Tibial artery (tissue), 4 donors: Measurements from ENCODE around the gene CACNA1C.

Source experiments
- DNase-seq, 2 donors: peaks; one replicate each; pipeline ENCODE4 v3.0.0-alpha.2; 2019
- H3K27ac ChIP-seq, 2 donors: fragments of 200-600 bp; sonication (generic) in 1 of 2; 1 replicate in 1 of 2; 2 replicates in 1 of 2; pipeline ENCODE4 v1.5.1; 2018 to 2019; ENCODE audit warnings: mild to moderate bottlenecking in 1 of 2
- H3K27me3 ChIP-seq, 2 donors: fragments of 200-600 bp; sonication (generic) in 1 of 2; one replicate each; pipeline versions ENCODE4 v1.5.1 to v1.6.0; 2016 to 2019
- H3K36me3 ChIP-seq, 3 donors: fragments of 200-600 bp; sonication (generic) in 2 of 3; one replicate each; pipeline ENCODE4 v1.5.1; 2016 to 2019; ENCODE audit warnings: mild to moderate bottlenecking in 2 of 3
- H3K4me1 ChIP-seq, 4 donors: fragments of 200-600 bp; sonication (generic) in 2 of 4; 1 replicate in 3 of 4; 2 replicates in 1 of 4; pipeline ENCODE4 v1.5.1; 2016 to 2019
- H3K4me3 ChIP-seq, 2 donors: fragments of 200-600 bp; sonication (generic) in 1 of 2; 1 replicate in 1 of 2; 2 replicates in 1 of 2; pipeline ENCODE4 v1.5.1; 2018 to 2019; ENCODE audit warnings: mild to moderate bottlenecking in 2 of 2
- H3K9me3 ChIP-seq, 3 donors: fragments of 200-600 bp; sonication (generic) in 1 of 3; one replicate each; pipeline ENCODE4 v1.5.1; 2016 to 2019
- CTCF ChIP-seq, 2 experiments: fragments of 200-600 bp in 1 of 2; fragments of 450-650 bp in 1 of 2; IDR thresholded peaks; one replicate each; pipeline ENCODE4 v1.5.1; 2017 to 2019; ENCODE audit warnings: antibody characterized with exemption in 2 of 2, mild to moderate bottlenecking in 1 of 2, moderate library complexity in 1 of 2
- intact Hi-C: fragments of 100-400 bp; cut with DNase I; formaldehyde crosslinking; loops from one replicate; pipeline ENCODE4 v1.15.0; 2023; ENCODE audit warnings: low total_unique reads

Gene CACNA1C

GRCh38 chr12:2482938-2483660 lies 430.3 kb downstream of the CACNA1C start:
- no peak for DNase-seq
- Histone ChIP-seq H3K4me1 (no peaks in the 10 kb centered on the region), H3K27me3 (no peaks in the 10 kb centered on the region), H3K36me3 (peaks cover 17 to 29% (median 23%) of the 10 kb centered on the region in 3 donors), H3K9me3 (no peaks in the 10 kb centered on the region), H3K4me3 (no peak overlapping the region), H3K27ac (no peak overlapping the region)
- no peak for TF ChIP-seq CTCF (IDR thresholded peaks at IDR 0.05)
- intact Hi-C loops = no loop called here

DNA sequence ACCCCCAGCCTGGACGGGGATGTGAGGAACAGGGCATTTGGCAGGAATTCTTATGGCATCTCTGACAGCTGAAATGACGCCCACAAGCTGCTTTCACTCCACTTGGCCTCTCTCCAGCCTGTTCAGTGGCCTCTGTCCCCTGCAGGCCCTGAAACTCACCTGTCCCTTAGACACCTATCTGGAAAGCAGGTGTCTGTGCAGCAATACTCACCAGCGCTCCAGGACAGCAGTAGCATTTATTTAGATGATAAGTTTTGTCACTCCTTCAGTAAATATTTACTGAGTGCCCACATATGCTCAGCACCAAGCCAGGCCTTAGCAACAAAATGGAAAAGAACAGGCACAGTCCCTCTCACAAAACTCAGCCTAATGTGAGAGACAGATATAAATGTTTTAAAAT lies 430.9 kb downstream of the CACNA1C start:
- H3K9me3 ChIP-seq = no peaks in the 10 kb centered on the region
- intact Hi-C loops = no loop called here
- no peak for DNase-seq
- H3K4me1 ChIP-seq = no peaks in the 10 kb centered on the region
- H3K36me3 ChIP-seq = peaks cover 19 to 35% (median 23%) of the 10 kb centered on the region in 3 donors
- no peak overlapping the region for H3K4me3 ChIP-seq
- H3K27me3 ChIP-seq = no peaks in the 10 kb centered on the region
- no peak for TF ChIP-seq CTCF (IDR thresholded peaks at IDR 0.05)
- H3K27ac ChIP-seq = no peak overlapping the region

DNA sequence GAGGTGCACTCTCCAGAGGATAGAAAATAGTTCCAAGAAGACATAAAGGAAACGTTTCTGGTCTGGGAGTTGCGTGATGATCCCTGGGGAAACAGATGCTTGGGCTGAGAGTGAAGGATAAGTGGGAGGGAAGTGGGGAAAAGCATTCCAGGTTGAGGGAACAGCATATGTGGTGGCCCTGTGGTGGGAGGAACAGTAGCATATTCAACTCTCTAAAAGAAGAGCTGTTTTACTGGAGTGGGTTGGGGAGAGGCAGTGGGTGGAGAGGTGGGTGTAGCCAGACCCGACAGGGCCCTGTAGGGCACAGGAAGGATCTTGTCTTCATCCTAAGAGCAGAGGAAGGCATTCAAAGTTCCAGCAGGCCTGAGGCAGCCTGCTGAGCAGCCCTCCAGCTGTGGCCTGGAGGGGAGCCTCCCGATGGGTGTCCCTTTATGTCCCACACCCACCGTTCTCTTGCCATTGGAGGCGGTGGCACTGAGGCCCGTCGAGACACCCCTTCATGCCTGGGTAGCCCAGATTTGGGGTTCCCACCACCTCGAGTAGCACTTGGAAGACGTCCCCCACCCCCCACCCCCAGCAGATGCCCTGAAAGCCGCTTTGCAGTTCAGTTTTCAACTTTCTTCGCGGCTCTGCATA lies 431.5 kb downstream of the CACNA1C start:
- Histone ChIP-seq H3K4me3 (no peak overlapping the region), H3K36me3 (peaks cover 21 to 36% (median 23%) of the 10 kb centered on the region in 3 donors), H3K9me3 (no peaks in the 10 kb centered on the region), H3K27me3 (no peaks in the 10 kb centered on the region), H3K27ac (no peak overlapping the region), H3K4me1 (no peaks in the 10 kb centered on the region)
- DNase-seq = no peak
- TF ChIP-seq CTCF (IDR thresholded peaks at IDR 0.05) = no peak
- intact Hi-C loops = no loop called here

DNA sequence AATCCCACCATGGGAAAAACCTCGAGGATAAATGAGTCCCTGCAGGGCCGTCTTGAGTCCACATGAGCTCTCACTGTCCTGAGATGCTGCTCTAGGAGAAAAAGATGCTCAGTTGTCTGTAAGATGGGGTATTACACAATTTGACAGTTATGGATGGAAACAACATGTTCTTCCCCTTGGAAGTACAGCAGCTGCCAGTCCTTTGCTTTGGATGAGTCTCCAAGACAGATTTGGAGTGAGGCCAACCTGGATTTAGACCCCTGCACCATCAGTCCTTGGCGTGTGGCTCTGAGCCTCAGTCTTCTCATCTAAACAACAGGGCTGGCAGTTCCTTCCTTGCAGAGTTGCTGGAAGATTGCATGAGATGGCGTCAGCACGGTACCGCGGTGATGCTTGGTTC lies 432.9 kb downstream of the CACNA1C start:
- intact Hi-C loops = no loop called here

DNA sequence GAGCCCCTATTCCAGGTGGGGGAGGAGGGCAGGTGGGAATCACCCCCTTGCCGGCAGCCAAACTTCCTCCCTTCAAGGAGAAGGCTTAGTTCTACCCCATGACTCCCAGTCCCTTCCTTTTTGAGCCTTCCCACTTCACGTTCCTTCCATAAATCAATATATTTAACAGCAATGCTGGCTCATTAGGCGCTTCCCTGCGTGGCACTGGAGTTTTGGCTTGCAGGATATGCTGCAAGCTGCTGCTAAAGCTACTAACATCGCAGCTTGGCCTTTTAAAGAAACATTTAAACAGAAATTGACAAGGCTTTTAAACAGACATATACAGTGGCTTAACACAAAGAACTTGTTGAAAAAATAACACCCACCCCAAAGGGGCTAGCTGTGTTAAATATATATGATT lies 434.0 kb downstream of the CACNA1C start:
- Histone ChIP-seq H3K4me1 (no peaks in the 10 kb centered on the region), H3K9me3 (no peaks in the 10 kb centered on the region), H3K36me3 (peaks cover 18 to 33% (median 24%) of the 10 kb centered on the region in 3 donors), H3K27me3 (no peaks in the 10 kb centered on the region), H3K4me3 (no peak overlapping the region), H3K27ac (no peak overlapping the region)
- no peak for DNase-seq
- intact Hi-C loops = no loop called here
- TF ChIP-seq CTCF (IDR thresholded peaks at IDR 0.05) = no peak

More for the DNA sequence above, 432.9 kb downstream of the CACNA1C start:
- no peak overlapping the region for H3K27ac ChIP-seq
- H3K4me3 ChIP-seq = no peak overlapping the region
- H3K4me1 ChIP-seq = no peaks in the 10 kb centered on the region
- no peak for TF ChIP-seq CTCF (IDR thresholded peaks at IDR 0.05)
- no peaks in the 10 kb centered on the region for H3K9me3 ChIP-seq
- no peak for DNase-seq
- peaks cover 18 to 33% (median 20%) of the 10 kb centered on the region in 3 donors for H3K36me3 ChIP-seq
- H3K27me3 ChIP-seq = no peaks in the 10 kb centered on the region
